ENCODE results near the gene MOSMO. TPM values are rescaled to one million over a fixed set of nuclear protein-coding genes. Genes with fewer than 3 reads are reported as not detected.

MOSMO gene
- 13.2 TPM for polyA plus RNA-seq (2013, experiment 1 of 2)
- polyA plus RNA-seq (2013, experiment 2 of 2) = 14.0 TPM

DNA sequence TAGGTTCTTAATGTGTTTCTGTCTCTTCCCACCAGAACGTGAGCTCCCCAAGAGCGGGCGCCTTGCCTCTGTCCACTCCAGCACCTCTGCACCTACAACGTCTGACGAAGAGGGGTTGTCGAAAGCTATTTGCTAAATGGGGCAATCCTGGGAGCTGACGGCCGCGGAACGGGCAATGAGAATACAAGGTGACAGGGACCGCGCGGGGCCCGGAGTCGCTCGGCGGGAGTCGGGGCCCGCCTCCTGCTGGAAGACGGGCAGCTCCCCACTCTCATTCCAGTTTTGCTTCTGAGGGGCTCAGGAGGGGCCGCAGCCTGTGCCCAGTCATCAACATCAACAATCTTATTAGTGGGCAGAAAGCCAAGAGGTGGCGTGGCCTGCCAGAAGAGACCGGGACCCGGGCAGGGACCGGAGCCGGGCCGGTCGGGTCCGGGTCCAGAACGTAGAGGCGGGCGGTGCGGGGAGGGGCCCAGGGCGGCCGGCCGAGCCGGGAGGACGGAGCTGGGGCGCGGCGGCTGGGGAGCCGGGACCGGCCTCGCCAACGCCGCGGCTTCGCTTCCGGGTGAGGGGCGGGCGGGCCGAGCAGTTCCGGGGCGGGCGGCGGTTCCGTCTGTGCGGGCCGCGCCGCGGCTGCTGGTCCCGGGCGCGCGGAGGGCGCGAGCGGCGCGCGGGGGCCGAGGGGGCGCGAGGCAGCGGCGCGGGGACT, at the start of gene MOSMO:
Gene MOSMO, plus strand, starts transcription at position 603 of the 706 bp plus-strand sequence. CDS start 191 bp downstream, outside the sequence.
- no peaks in the 10 kb centered on the region for H3K9me3 ChIP-seq (ENCODE audit: control insufficient read depth, low read length)
- H3K27ac ChIP-seq (ENCODE audit: low read depth, low read length, severe bottlenecking) = peak within 1 kb of the TSS; percentile 23
- 1 to 31% methylated on average over 39 to 47 of the region's 78 CpGs for WGBS, 2 experiments (ENCODE audit: insufficient coverage in 2 of 2)
- H3K4me1 ChIP-seq (ENCODE audit: control insufficient read depth, insufficient read depth, low read length, poor library complexity, severe bottlenecking) = peaks cover 2% of the 10 kb centered on the region
- H3K4me3 ChIP-seq (ENCODE audit: extremely low read depth, insufficient read depth, low read length, poor library complexity, severe bottlenecking) = peak within 1 kb of the TSS; percentile 83
- no peaks in the 10 kb centered on the region for H3K36me3 ChIP-seq (ENCODE audit: control insufficient read depth, insufficient read depth, low read length)

GRCh38 chr16:21959050-21959449, 48.9 kb upstream of the MOSMO start:
- H3K9me3 ChIP-seq (ENCODE audit: control insufficient read depth, low read length) = no peaks in the 10 kb centered on the region
- H3K4me3 ChIP-seq (ENCODE audit: extremely low read depth, insufficient read depth, low read length, poor library complexity, severe bottlenecking) = no peak overlapping the region
- peaks cover 3% of the 10 kb centered on the region for H3K4me1 ChIP-seq (ENCODE audit: control insufficient read depth, insufficient read depth, low read length, poor library complexity, severe bottlenecking)
- H3K27ac ChIP-seq (ENCODE audit: low read depth, low read length, severe bottlenecking) = no peak overlapping the region
- H3K36me3 ChIP-seq (ENCODE audit: control insufficient read depth, insufficient read depth, low read length) = peaks cover 85% of the 10 kb centered on the region
- 82 to 86% methylated on average over 2 to 3 of the region's 3 CpGs for WGBS, 2 experiments (ENCODE audit: insufficient coverage in 2 of 2)

DNA sequence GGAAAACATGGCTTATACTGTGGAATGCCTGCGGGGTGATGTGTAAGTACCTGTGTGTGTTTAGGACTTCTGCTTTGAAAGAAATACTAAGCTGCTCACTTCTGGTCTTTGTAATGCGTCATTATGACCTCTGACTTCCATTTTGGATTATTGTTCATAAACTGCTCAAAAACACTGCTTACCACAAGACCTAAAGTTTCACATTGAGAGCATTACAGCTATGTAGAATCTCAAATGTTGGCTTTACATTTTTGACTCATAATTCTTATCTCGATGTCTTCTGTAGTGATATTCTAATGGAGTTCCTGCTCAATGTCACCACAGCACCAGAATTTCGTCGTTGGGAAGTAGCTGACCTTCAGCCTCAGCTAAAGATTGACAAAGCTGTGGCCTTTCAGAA, 45.4 kb upstream of the MOSMO start:
- Histone ChIP-seq H3K27ac (ENCODE audit: low read depth, low read length, severe bottlenecking) (no peak overlapping the region), H3K4me1 (ENCODE audit: control insufficient read depth, insufficient read depth, low read length, poor library complexity, severe bottlenecking) (no peaks in the 10 kb centered on the region), H3K36me3 (ENCODE audit: control insufficient read depth, insufficient read depth, low read length) (peaks cover 94% of the 10 kb centered on the region), H3K9me3 (ENCODE audit: control insufficient read depth, low read length) (no peaks in the 10 kb centered on the region), H3K4me3 (ENCODE audit: extremely low read depth, insufficient read depth, low read length, poor library complexity, severe bottlenecking) (no peak overlapping the region)
- 100% methylated on average over 3 to 5 of the region's 5 CpGs for WGBS, 2 experiments (ENCODE audit: insufficient coverage in 2 of 2)

GRCh38 chr16:21963887-21964286, 44.0 kb upstream of the MOSMO start:
- Histone ChIP-seq H3K4me1 (ENCODE audit: control insufficient read depth, insufficient read depth, low read length, poor library complexity, severe bottlenecking) (no peaks in the 10 kb centered on the region), H3K9me3 (ENCODE audit: control insufficient read depth, low read length) (no peaks in the 10 kb centered on the region), H3K27ac (ENCODE audit: low read depth, low read length, severe bottlenecking) (no peak overlapping the region), H3K36me3 (ENCODE audit: control insufficient read depth, insufficient read depth, low read length) (peaks cover 94% of the 10 kb centered on the region), H3K4me3 (ENCODE audit: extremely low read depth, insufficient read depth, low read length, poor library complexity, severe bottlenecking) (no peak overlapping the region)
- WGBS, 2 experiments (ENCODE audit: insufficient coverage in 2 of 2) = 91 to 100% methylated on average over 3 of the region's 3 CpGs

DNA sequence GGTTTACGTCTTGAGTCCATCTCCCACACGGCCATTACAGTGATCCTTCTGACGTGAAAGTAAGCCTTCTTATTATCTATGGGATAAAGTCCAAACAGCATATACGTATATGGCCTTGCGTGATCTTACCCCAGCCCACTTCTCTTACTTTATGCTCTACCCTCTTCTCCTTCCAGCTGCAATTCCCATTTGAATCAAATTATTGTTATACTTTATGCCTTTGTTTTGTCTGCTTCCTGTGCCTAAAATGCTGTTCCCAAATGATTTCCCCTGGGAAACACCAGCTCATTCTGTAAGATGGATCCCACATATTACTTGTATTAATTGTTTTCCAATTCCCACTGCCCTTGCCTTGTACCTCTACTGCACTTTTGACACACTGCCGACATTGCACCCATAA, 43.6 kb upstream of the MOSMO start:
- no peak overlapping the region for H3K27ac ChIP-seq (ENCODE audit: low read depth, low read length, severe bottlenecking)
- WGBS, 2 experiments (ENCODE audit: insufficient coverage in 2 of 2) = 91 to 92% methylated on average over 5 of the region's 6 CpGs
- no peaks in the 10 kb centered on the region for H3K9me3 ChIP-seq (ENCODE audit: control insufficient read depth, low read length)
- no peaks in the 10 kb centered on the region for H3K4me1 ChIP-seq (ENCODE audit: control insufficient read depth, insufficient read depth, low read length, poor library complexity, severe bottlenecking)
- H3K4me3 ChIP-seq (ENCODE audit: extremely low read depth, insufficient read depth, low read length, poor library complexity, severe bottlenecking) = no peak overlapping the region
- peaks cover 94% of the 10 kb centered on the region for H3K36me3 ChIP-seq (ENCODE audit: control insufficient read depth, insufficient read depth, low read length)

GRCh38 chr16:21971856-21972255, 36.1 kb upstream of the MOSMO start:
- H3K27ac ChIP-seq (ENCODE audit: low read depth, low read length, severe bottlenecking) = no peak overlapping the region
- peaks cover 90% of the 10 kb centered on the region for H3K36me3 ChIP-seq (ENCODE audit: control insufficient read depth, insufficient read depth, low read length)
- H3K4me1 ChIP-seq (ENCODE audit: control insufficient read depth, insufficient read depth, low read length, poor library complexity, severe bottlenecking) = no peaks in the 10 kb centered on the region
- no peak overlapping the region for H3K4me3 ChIP-seq (ENCODE audit: extremely low read depth, insufficient read depth, low read length, poor library complexity, severe bottlenecking)
- WGBS, 2 experiments (ENCODE audit: insufficient coverage in 2 of 2) = 92 to 95% methylated on average over 4 of the region's 4 CpGs
- no peaks in the 10 kb centered on the region for H3K9me3 ChIP-seq (ENCODE audit: control insufficient read depth, low read length)

DNA sequence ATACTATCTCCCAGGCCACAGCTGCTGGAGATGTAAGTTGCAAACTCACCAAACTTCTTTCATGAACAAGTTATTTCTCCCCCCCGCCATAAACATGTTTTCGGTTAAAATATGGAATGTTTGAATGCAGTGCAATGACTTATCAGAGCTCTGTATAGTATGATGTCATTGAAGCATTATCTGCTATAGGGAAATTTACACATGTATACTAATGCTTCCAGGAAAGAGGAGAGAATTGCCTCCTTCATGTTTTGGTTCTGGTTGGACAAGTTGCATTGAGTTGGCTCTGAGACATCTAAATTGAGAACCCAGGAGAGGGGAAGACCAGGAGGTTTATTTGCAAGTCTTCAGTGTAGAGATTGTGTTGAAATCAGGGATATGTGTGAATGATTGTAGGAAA, 34.0 kb upstream of the MOSMO start:
- no peaks in the 10 kb centered on the region for H3K4me1 ChIP-seq (ENCODE audit: control insufficient read depth, insufficient read depth, low read length, poor library complexity, severe bottlenecking)
- H3K9me3 ChIP-seq (ENCODE audit: control insufficient read depth, low read length) = no peaks in the 10 kb centered on the region
- peaks cover 90% of the 10 kb centered on the region for H3K36me3 ChIP-seq (ENCODE audit: control insufficient read depth, insufficient read depth, low read length)
- no CpG with 5 or more reads among the region's 2 CpGs for WGBS, 2 experiments (ENCODE audit: insufficient coverage in 2 of 2)
- H3K27ac ChIP-seq (ENCODE audit: low read depth, low read length, severe bottlenecking) = no peak overlapping the region
- no peak overlapping the region for H3K4me3 ChIP-seq (ENCODE audit: extremely low read depth, insufficient read depth, low read length, poor library complexity, severe bottlenecking)

DNA sequence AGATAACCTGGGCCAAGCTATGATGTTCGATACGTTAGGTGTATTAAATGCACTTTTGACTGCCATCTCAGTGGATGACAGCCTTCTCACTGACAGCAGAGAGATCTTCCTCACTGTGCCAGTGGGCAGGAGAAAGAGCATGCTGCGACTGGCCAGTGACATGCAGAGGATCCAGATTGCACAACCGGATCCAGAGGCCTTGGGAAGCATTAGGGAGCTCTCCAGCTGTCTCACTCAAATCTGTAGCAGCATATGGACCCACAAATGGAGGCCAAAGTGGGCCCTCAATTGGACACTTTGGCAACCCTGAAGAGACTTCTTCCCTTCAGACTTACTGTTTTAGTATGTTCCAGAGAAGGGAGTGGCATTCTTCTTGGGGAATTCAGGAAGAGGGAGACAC, 27.9 kb upstream of the MOSMO start:
- Histone ChIP-seq H3K27ac (ENCODE audit: low read depth, low read length, severe bottlenecking) (no peak overlapping the region), H3K9me3 (ENCODE audit: control insufficient read depth, low read length) (no peaks in the 10 kb centered on the region), H3K4me3 (ENCODE audit: extremely low read depth, insufficient read depth, low read length, poor library complexity, severe bottlenecking) (no peak overlapping the region), H3K4me1 (ENCODE audit: control insufficient read depth, insufficient read depth, low read length, poor library complexity, severe bottlenecking) (no peaks in the 10 kb centered on the region), H3K36me3 (ENCODE audit: control insufficient read depth, insufficient read depth, low read length) (peaks cover 93% of the 10 kb centered on the region)
- 100% methylated on average over 4 of the region's 4 CpGs for WGBS, 2 experiments (ENCODE audit: insufficient coverage in 2 of 2)

DNA sequence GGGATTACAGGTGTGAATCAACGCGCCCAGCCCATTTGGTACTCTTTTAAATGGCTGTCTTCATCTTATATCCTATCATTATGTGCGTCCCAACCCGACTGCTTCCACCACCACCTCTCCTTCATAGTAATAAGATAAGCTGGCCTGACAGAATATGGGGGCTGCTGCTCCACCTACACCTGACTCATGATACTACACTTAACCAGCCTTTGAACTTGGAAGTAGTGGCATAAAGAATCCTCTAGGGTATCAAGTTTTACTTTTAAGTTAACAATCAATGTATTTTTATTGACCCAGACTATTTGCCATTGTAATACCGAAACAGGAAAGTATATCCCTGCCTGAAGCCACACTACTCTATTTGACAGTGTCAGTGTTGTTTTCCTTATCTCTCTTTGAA, 25.8 kb upstream of the MOSMO start:
- H3K36me3 ChIP-seq (ENCODE audit: control insufficient read depth, insufficient read depth, low read length) = peaks cover 91% of the 10 kb centered on the region
- no peak overlapping the region for H3K4me3 ChIP-seq (ENCODE audit: extremely low read depth, insufficient read depth, low read length, poor library complexity, severe bottlenecking)
- H3K4me1 ChIP-seq (ENCODE audit: control insufficient read depth, insufficient read depth, low read length, poor library complexity, severe bottlenecking) = no peaks in the 10 kb centered on the region
- H3K9me3 ChIP-seq (ENCODE audit: control insufficient read depth, low read length) = no peaks in the 10 kb centered on the region
- no peak overlapping the region for H3K27ac ChIP-seq (ENCODE audit: low read depth, low read length, severe bottlenecking)
- 94 to 100% methylated on average over 3 to 4 of the region's 5 CpGs for WGBS, 2 experiments (ENCODE audit: insufficient coverage in 2 of 2)

- no peaks in the 10 kb centered on the region for H3K9me3 ChIP-seq (ENCODE audit: control insufficient read depth, low read length)
- H3K27ac ChIP-seq (ENCODE audit: low read depth, low read length, severe bottlenecking) = no peak overlapping the region
- no peaks in the 10 kb centered on the region for H3K4me1 ChIP-seq (ENCODE audit: control insufficient read depth, insufficient read depth, low read length, poor library complexity, severe bottlenecking)
- 92 to 100% methylated on average over 1 of the region's 3 CpGs for WGBS, 2 experiments (ENCODE audit: insufficient coverage in 2 of 2)
- H3K36me3 ChIP-seq (ENCODE audit: control insufficient read depth, insufficient read depth, low read length) = peaks cover 71% of the 10 kb centered on the region
- H3K4me3 ChIP-seq (ENCODE audit: extremely low read depth, insufficient read depth, low read length, poor library complexity, severe bottlenecking) = no peak overlapping the region
Measured at GRCh38 chr16:21984062-21984461, 23.8 kb upstream of the MOSMO start.

- no peak overlapping the region for H3K4me3 ChIP-seq (ENCODE audit: extremely low read depth, insufficient read depth, low read length, poor library complexity, severe bottlenecking)
- no peak overlapping the region for H3K27ac ChIP-seq (ENCODE audit: low read depth, low read length, severe bottlenecking)
- no peaks in the 10 kb centered on the region for H3K4me1 ChIP-seq (ENCODE audit: control insufficient read depth, insufficient read depth, low read length, poor library complexity, severe bottlenecking)
- H3K36me3 ChIP-seq (ENCODE audit: control insufficient read depth, insufficient read depth, low read length) = peaks cover 57% of the 10 kb centered on the region
- no peaks in the 10 kb centered on the region for H3K9me3 ChIP-seq (ENCODE audit: control insufficient read depth, low read length)
Measured at GRCh38 chr16:21985524-21985923, 22.4 kb upstream of the MOSMO start.
